Esophagus squamous epithelium (tissue), 5 donors: ENCODE data around the gene NXF1. TPM values are rescaled to one million over a fixed set of nuclear protein-coding genes. Genes with fewer than 3 reads are reported as not detected.
"Not testable (repeated sequence)": the region's sequence is repeated elsewhere in the genome, so short reads cannot be mapped to it uniquely, and the experiment has no call there.

ENCODE experiments used
- DNase-seq: peaks from one replicate; lab custom pipeline; 2025; lab: John Stamatoyannopoulos, UW
- H3K27ac ChIP-seq, 4 donors: fragments of 200-600 bp; sonication (generic); one replicate each; pipeline ENCODE4 v1.5.1; 2016 to 2019; ENCODE audit warnings: mild to moderate bottlenecking in 1 of 4
- H3K27me3 ChIP-seq, 4 donors: fragments of 200-600 bp; sonication (generic); 1 replicate in 3 of 4; 2 replicates in 1 of 4; pipeline versions ENCODE4 v1.5.1 to v1.6.0; 2017 to 2021; ENCODE audit warnings: antibody characterized with exemption in 1 of 4
- H3K36me3 ChIP-seq, 3 donors: fragments of 200-600 bp; sonication (generic); one replicate each; pipeline ENCODE4 v1.5.1; 2016 to 2019
- H3K4me1 ChIP-seq, 3 donors: fragments of 200-600 bp; sonication (generic); one replicate each; pipeline ENCODE4 v1.5.1; 2017 to 2019
- H3K4me3 ChIP-seq, 4 donors: fragments of 200-600 bp; sonication (generic); 1 replicate in 3 of 4; 2 replicates in 1 of 4; pipeline ENCODE4 v1.5.1; 2016 to 2019; ENCODE audit warnings: mild to moderate bottlenecking in 2 of 4, moderate library complexity in 1 of 4
- H3K9me3 ChIP-seq, 3 donors: fragments of 200-600 bp; sonication (generic); one replicate each; pipeline ENCODE4 v1.5.1; 2016 to 2019
- POLR2A ChIP-seq, 4 donors: fragments of 450-650 bp; IDR thresholded peaks; one replicate each; pipeline ENCODE4 v1.6.1; 2017; ENCODE audit warnings: antibody characterized with exemption in 4 of 4, mild to moderate bottlenecking in 4 of 4, moderate library complexity in 3 of 4
- WGBS, 2 donors: methylation state at CpG; one replicate each; pipeline ENCODE4 v1.1.5; 2018; 5-methylcytosine and 5-hydroxymethylcytosine counted together
- intact Hi-C: fragments of 100-400 bp; cut with DNase I; formaldehyde crosslinking; loops from one replicate; pipeline ENCODE4 v1.15.0; 2022
- total RNA-seq, 4 donors: library from RNA; depleted of rRNA; stranded (reverse); fragments of >200 nt; gene quantifications; one replicate each; pipeline ENCODE4 v1.1.0, GENCODE V29; 2016
- TF ChIP-seq, protein P1 (sequence below), 6 experiments: fragments of 450-650 bp in 4 of 6; fragments of 200-600 bp in 2 of 6; sonication (generic) in 2 of 6; IDR thresholded peaks; one replicate each; pipeline ENCODE4 v1.5.1; 2016 to 2019; ENCODE audit warnings: antibody characterized with exemption in 6 of 6, mild to moderate bottlenecking in 4 of 6, moderate library complexity in 4 of 6
- donor health status: DM: yes; HTN: yes; CAD: no.

The NXF1 gene
- total RNA-seq, 4 donors from 2014 or later, result 38.1 to 62.4 (median 44.4) TPM

- no peak overlapping the region for H3K4me3 ChIP-seq
- 94 to 96% methylated on average over 3 of the region's 3 CpGs for WGBS, 2 donors
- no peak for DNase-seq
- H3K27ac ChIP-seq, result no peak overlapping the region
- no peaks in the 10 kb centered on the region for H3K9me3 ChIP-seq
- peaks cover 8 to 29% (median 9%) of the 10 kb centered on the region in 3 donors for H3K4me1 ChIP-seq
- no peaks in the 10 kb centered on the region for H3K27me3 ChIP-seq
- TF ChIP-seq POLR2A (IDR thresholded peaks at IDR 0.05), result no peak
- TF ChIP-seq, protein P1, sequence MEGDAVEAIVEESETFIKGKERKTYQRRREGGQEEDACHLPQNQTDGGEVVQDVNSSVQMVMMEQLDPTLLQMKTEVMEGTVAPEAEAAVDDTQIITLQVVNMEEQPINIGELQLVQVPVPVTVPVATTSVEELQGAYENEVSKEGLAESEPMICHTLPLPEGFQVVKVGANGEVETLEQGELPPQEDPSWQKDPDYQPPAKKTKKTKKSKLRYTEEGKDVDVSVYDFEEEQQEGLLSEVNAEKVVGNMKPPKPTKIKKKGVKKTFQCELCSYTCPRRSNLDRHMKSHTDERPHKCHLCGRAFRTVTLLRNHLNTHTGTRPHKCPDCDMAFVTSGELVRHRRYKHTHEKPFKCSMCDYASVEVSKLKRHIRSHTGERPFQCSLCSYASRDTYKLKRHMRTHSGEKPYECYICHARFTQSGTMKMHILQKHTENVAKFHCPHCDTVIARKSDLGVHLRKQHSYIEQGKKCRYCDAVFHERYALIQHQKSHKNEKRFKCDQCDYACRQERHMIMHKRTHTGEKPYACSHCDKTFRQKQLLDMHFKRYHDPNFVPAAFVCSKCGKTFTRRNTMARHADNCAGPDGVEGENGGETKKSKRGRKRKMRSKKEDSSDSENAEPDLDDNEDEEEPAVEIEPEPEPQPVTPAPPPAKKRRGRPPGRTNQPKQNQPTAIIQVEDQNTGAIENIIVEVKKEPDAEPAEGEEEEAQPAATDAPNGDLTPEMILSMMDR (IDR thresholded peaks at IDR 0.05), result no peak
- intact Hi-C loops, result no loop called here
- no peaks in the 10 kb centered on the region for H3K36me3 ChIP-seq
Measured at GRCh38 chr11:62844154-62844553, 38.9 kb upstream of the NXF1 start.

DNA sequence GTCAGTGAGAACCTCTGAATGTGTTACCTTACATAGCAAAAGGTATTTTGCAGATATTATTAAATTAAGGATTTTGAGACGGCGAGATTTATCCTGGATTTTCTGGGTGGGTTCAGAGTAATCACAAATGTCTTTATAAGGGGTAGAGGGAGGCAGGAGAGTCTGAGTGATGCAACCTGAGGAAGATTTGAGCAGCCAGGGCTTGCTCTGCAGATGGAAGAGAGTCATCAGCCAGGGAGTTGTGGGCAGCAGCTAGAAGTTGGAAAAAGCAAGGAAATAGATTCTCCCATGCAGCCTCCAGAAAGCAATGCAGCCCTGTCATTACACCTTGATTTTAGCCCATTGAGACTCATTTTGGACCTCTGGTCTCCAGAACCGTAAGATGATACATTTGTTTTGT, 38.2 kb upstream of the NXF1 start:
- no peak for DNase-seq
- Histone ChIP-seq H3K27ac (no peak overlapping the region), H3K9me3 (no peaks in the 10 kb centered on the region), H3K27me3 (no peaks in the 10 kb centered on the region), H3K4me1 (peaks cover 12 to 36% (median 13%) of the 10 kb centered on the region in 3 donors), H3K36me3 (no peaks in the 10 kb centered on the region), H3K4me3 (no peak overlapping the region)
- intact Hi-C loops, result no loop called here
- WGBS, 2 donors, result 78 to 98% methylated on average over 3 of the region's 3 CpGs
- TF ChIP-seq, protein P1 (IDR thresholded peaks at IDR 0.05), result no peak
- no peak for TF ChIP-seq POLR2A (IDR thresholded peaks at IDR 0.05)

DNA sequence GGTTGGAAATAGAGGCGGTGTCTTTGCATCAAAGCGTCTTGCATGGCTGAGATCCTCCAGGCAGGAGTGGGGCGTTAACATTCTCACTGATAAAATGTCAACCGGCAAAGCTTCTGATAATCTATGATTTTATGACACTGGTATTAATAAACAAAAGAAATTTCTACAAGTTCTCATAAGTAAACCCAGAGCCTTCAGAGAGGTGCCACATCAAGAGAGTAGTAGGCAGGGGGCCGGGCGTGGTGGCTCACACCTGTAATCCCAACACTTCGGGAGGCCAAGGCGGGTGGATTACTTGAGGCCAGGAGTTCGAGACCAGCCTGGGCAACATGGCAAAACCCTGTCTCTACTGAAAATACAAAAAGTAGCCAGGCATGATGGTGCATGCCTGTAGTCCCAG, 37.7 kb upstream of the NXF1 start:
- H3K9me3 ChIP-seq, intact Hi-C loops, H3K36me3 ChIP-seq, DNase-seq, H3K27me3 ChIP-seq: not testable (repeated sequence)
- H3K4me1 ChIP-seq, result peaks cover 17 to 42% (median 19%) of the 10 kb centered on the region in 3 donors
- H3K27ac ChIP-seq, result peak overlapping the region; percentile 95 to 99 (median 98)
- peak overlapping the region; percentile 41 to 93 (median 89) for H3K4me3 ChIP-seq
- 76 to 80% methylated on average over 8 to 9 of the region's 9 CpGs for WGBS, 2 donors

- Histone ChIP-seq H3K4me3 (peak overlapping the region; percentile 41 to 93 (median 89)), H3K27ac (peak overlapping the region; percentile 95 to 99 (median 98)), H3K27me3 (no peaks in the 10 kb centered on the region), H3K36me3 (no peaks in the 10 kb centered on the region), H3K4me1 (peaks cover 17 to 46% (median 23%) of the 10 kb centered on the region in 3 donors), H3K9me3 (no peaks in the 10 kb centered on the region)
- intact Hi-C loops, result no loop called here
- no peak for DNase-seq
- TF ChIP-seq, protein P1 (IDR thresholded peaks at IDR 0.05), result no peak
- 3 to 7% methylated on average over 19 to 25 of the region's 30 CpGs for WGBS, 2 donors
Measured at GRCh38 chr11:62842171-62842741, 37.0 kb upstream of the NXF1 start.

- 1% methylated on average over 32 to 33 of the region's 33 CpGs for WGBS, 2 donors
- Histone ChIP-seq H3K27ac (peak overlapping the region; percentile 95 to 99 (median 98)), H3K27me3 (no peaks in the 10 kb centered on the region), H3K4me1 (peaks cover 17 to 52% (median 23%) of the 10 kb centered on the region in 3 donors), H3K36me3 (peaks cover 0 to 2% (median 0%) of the 10 kb centered on the region in 3 donors), H3K4me3 (peak overlapping the region; percentile 82 to 93 (median 89)), H3K9me3 (no peaks in the 10 kb centered on the region)
- DNase-seq, result peak; percentile 42
- TF ChIP-seq POLR2A (IDR thresholded peaks at IDR 0.05), result peak; percentile 60 to 100 (median 96)
- TF ChIP-seq, protein P1 (IDR thresholded peaks at IDR 0.05), result peak in 3 of 6 experiments; percentile 6 to 23 (median 15)
- intact Hi-C loops, result no loop called here
Measured at GRCh38 chr11:62841361-62842170, 36.3 kb upstream of the NXF1 start.

- WGBS, 2 donors, result 0 to 1% methylated on average over 27 to 37 of the region's 41 CpGs
- DNase-seq, H3K27me3 ChIP-seq, H3K9me3 ChIP-seq, intact Hi-C loops, H3K36me3 ChIP-seq: not testable (repeated sequence)
- H3K4me3 ChIP-seq, result peak overlapping the region; percentile 82 to 93 (median 89)
- H3K4me1 ChIP-seq, result peaks cover 17 to 52% (median 23%) of the 10 kb centered on the region in 3 donors
- H3K27ac ChIP-seq, result peak overlapping the region; percentile 95 to 99 (median 98)
Measured at GRCh38 chr11:62840721-62841360, 35.6 kb upstream of the NXF1 start.
